Sciatic nerve (tissue), 2 donors: Measurements from ENCODE around the gene RNASE7. TPM values are rescaled to one million over a fixed set of nuclear protein-coding genes. Genes with fewer than 3 reads are reported as not detected.
"Not testable (repeated sequence)": the region's sequence is repeated elsewhere in the genome, so short reads cannot be mapped to it uniquely, and the experiment has no call there.

Experiments
- ATAC-seq: fragments of 200-7000 bp; cut with Tn5 transposase; one replicate; pipeline ENCODE4 v1.9.1; 2020; ENCODE audit warnings: mild to moderate bottlenecking, moderate library complexity
- DNase-seq: peaks from one replicate; pipeline ENCODE4 v3.0.0-alpha.2; 2020; ENCODE audit warnings: low spot score
- intact Hi-C: fragments of 100-400 bp; cut with DNase I; formaldehyde crosslinking; loops from one replicate; pipeline ENCODE4 v1.14.2; 2022
- total RNA-seq: library from RNA; stranded (reverse); fragmentation: NEBNext Ultra II Directional; extraction: Animal tissue kit (Norgen Biotek cat#: 25700); gene quantifications from one replicate; pipeline ENCODE4 v1.2.1, GENCODE V29; 2021
- donor health status: DM: no; HTN: no; CAD: no.
- donor health status: DM: no; HTN: no; CAD: no.

The RNASE7 gene
- total RNA-seq, 1 donor from 2014 or later = not detected

DNA sequence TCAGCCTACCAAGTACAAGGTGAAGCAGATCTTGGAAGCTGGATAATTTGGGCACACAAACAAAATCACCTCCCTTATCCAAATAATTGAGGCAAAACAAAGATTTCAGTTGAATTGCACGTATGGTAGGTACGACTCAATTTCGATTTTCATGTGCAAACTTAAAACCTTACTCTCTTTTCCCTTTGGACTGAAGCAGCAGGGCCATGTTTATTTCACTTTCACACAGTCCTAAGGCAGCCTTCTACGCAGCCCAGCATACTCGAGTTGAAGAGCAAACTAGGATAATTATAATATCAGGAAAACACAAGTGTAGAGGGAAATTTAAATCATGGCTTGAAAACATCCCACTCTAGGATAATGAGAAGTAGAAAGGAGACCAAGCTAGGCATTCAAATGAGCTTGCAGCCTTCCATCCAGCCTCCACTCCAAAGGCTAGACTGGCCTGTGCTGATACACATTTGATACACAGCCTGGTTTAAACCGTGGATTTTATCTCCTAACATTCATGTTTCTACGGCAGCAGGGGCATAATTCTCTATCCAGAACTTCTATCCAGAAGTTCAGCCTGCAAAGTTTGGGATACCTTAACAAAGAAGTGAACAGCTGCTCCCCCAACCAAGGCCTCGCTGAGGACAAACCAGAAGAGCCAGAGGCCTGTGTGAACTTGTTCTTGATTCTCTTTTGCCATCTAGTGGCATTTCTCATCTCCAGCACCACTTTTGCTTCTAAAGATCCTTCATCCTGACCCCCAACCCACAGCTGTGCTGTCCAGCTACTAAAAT, 2.4 kb upstream of the RNASE7 start:
- DNase-seq (no peak), ATAC-seq (peak; percentile 86)
- intact Hi-C loops = no loop called here

- intact Hi-C loops = no loop called here
- ATAC-seq = no peak
- no peak for DNase-seq
Measured at GRCh38 chr14:21040370-21040925, 1.7 kb upstream of the RNASE7 start.

- ATAC-seq, DNase-seq, intact Hi-C loops: not testable (repeated sequence)
Measured at GRCh38 chr14:21040941-21041340, 1.2 kb upstream of the RNASE7 start.

DNA sequence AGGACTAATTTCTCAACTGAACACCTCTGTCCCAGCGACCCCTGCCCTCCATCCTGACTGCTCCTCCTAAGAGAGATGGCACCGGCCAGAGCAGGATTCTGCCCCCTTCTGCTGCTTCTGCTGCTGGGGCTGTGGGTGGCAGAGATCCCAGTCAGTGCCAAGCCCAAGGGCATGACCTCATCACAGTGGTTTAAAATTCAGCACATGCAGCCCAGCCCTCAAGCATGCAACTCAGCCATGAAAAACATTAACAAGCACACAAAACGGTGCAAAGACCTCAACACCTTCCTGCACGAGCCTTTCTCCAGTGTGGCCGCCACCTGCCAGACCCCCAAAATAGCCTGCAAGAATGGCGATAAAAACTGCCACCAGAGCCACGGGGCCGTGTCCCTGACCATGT, 756 bp downstream of the RNASE7 start:
- intact Hi-C loops = no loop called here
- DNase-seq (no peak), ATAC-seq (no peak)

GRCh38 chr14:21043387-21043973, 1.3 kb downstream of the RNASE7 start:
- intact Hi-C loops = no loop called here
- ATAC-seq = no peak

GRCh38 chr14:21043974-21044618, 1.9 kb downstream of the RNASE7 start:
- intact Hi-C loops = no loop called here
- no peak for ATAC-seq
- DNase-seq = no peak

More at GRCh38 chr14:21043387-21043973, 1.3 kb downstream of the RNASE7 start:
- no peak for DNase-seq

DNA sequence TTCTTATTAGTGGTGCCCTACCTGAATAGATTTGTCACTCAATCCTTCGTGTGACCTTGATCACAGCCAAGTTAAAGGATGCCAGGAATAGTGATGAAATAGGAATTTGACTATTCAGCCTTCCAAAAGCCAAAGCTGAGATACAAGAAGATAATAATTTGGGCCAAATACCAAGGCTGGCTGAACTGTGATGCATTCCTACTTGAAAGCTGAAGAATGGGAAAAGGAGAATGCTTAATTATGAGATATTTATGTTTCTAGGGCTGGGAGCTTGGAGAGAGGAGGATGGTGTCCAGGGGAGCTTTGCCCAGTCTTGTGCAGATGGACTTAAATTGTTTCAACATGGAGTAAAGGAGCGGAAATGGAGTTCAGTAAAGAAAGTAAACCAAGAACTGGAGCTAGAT, 5.2 kb downstream of the RNASE7 start:
- DNase-seq (no peak), ATAC-seq (no peak)
- intact Hi-C loops = no loop called here

GRCh38 chr14:21048638-21049037, 6.5 kb downstream of the RNASE7 start:
- DNase-seq (no peak), ATAC-seq (no peak)
- intact Hi-C loops = no loop called here

- intact Hi-C loops = no loop called here
- DNase-seq = no peak
- no peak for ATAC-seq
Measured at GRCh38 chr14:21049271-21049673, 7.1 kb downstream of the RNASE7 start.

DNA sequence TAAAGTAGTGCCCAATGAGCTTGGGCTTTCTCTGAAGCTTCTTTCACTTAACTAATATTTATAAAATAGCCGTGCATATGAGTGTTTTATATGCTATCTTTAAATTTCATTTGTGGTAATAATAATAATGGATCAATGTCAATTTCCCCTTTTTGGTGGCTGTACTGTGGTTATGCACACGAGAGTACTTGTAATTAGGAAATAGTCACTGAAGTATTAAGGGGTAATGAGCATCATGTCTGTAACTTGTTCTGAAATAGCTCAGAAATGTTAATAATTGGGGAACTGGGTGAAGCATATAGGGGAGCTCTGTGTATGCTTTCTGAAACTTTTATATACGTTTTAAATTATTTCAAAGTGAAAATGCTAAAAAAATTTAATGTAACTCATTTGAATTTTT, 8.4 kb downstream of the RNASE7 start:
- intact Hi-C loops = no loop called here
- DNase-seq (no peak), ATAC-seq (no peak)

DNA sequence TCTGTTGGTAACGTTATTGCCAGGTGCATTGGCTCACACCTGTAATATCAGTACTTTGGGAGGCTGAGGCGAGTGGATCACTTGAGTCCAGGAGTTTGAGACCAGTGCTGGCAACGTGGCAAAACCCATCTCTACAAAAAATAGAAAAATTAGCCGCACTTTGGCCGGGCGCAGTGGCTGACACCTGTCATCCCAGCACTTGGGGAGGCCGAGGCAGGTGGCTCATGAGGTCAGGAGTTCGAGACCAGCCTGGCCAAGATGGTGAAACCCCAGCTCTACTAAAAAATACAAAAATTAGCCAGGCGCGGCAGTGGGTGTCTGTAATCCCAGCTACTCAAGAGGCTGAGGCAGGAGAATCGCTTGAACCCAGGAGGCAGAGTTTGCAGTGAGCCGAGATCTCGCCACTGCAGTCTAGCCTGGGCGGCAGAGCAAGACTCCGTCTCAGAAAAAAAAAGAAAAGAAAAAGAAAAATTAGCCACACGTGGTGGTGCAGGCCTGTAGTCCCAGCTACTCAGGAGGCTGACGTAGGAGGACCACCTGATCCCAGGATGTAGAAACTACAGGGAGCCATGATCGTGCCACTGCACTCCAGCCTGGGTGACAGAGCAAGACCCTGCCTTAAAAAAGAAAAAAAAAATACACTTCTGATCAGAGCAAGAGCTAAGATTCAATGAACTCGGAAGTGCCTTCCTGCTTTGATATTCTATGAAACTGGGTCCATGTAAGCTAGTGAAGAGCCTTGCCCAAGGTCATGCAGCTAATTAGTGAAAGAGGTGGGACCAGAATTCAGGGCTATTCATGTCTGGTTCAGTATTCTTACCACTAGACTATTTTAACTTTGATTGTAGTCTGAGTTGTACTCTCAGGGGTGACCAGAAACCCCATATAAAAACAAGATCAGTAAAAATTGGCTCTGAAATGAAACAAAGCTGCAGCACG, 11.3 kb downstream of the RNASE7 start:
- no peak for DNase-seq
- ATAC-seq = no peak
- intact Hi-C loops = no loop called here

GRCh38 chr14:21054123-21054767, 12.1 kb downstream of the RNASE7 start:
- intact Hi-C loops = no loop called here
- DNase-seq (no peak), ATAC-seq (no peak)

- intact Hi-C loops = no loop called here
- DNase-seq = no peak
Measured at GRCh38 chr14:21054768-21055145, 12.6 kb downstream of the RNASE7 start.

GRCh38 chr14:21055432-21056117, 13.4 kb downstream of the RNASE7 start:
- DNase-seq (no peak), ATAC-seq (no peak)
- intact Hi-C loops = no loop called here

More at GRCh38 chr14:21054768-21055145, 12.6 kb downstream of the RNASE7 start:
- no peak for ATAC-seq

- peak; percentile 78 for DNase-seq
- intact Hi-C loops = no loop called here
- peak; percentile 86 for ATAC-seq
Measured at GRCh38 chr14:21056520-21057163, 14.5 kb downstream of the RNASE7 start.

GRCh38 chr14:21057803-21058675, 15.9 kb downstream of the RNASE7 start, which contains the start of gene RNASE8:
RNASE8 (plus strand) TSS chr14:21057822; CDS start chr14:21057893, 71 bp downstream.
- intact Hi-C loops = no loop called here
- DNase-seq = no peak
- ATAC-seq = no peak
